Measurements from ENCODE around the gene CMKLR1.

CMKLR1 gene

DNA sequence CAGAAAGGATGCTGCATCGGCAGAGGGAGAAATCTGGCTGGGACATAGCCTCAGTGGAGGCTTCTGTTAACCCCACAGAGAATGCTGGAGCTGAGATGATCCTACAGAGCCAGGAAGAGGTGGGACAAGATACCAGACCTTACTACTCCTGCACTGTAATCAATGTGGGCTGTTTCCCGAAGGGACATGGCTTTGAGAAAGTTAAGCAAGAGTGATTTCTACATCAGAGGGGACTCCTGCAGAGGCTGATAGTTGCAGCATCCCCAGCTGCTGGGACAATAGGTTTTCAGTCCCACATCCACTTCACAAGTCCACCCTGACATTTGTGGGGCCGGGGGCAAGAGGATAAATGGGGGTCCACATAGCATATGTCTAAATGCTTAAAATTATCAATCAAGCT lies 22.5 kb upstream of the CMKLR1 start:
- no peak for DNase-seq

DNA sequence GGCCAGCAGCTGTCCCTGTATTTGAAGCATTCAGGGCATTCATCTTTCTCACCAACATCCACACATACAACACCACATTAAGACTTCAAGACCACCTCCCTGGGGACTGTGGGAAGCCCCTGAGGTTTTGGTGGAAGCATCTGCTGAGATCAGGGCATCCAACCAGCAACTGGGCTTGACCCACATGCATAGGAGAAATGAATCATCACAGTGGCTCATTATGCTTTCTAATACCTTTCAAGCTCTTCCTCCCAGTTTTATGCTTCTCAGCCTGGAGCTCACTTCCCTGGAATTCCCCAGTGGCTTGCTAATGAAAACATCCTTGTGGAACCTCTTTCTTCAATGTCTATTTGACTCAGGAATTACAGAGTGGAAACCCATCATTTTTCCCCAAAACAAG lies 21.4 kb upstream of the CMKLR1 start:
- DNase-seq, result no peak

DNA sequence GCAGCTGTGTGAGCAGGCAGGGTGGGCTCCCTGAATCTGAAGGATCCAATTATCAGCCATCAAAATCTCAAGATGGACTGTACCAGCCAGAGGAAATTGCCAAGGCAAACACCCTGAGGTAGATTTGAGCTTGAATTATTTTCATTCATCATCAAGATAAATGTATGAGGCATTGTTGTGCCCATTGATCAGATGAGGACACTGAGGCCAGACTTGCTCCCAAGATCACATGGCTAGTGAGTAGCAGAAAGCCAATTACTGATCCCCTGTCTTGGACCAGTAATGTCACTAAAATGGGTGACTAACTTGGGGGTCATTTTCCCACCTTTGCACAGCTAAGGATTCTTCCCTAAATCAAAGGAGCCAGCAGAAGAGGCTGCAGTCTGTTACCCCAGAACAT lies 20.9 kb upstream of the CMKLR1 start:
- no peak for DNase-seq

DNA sequence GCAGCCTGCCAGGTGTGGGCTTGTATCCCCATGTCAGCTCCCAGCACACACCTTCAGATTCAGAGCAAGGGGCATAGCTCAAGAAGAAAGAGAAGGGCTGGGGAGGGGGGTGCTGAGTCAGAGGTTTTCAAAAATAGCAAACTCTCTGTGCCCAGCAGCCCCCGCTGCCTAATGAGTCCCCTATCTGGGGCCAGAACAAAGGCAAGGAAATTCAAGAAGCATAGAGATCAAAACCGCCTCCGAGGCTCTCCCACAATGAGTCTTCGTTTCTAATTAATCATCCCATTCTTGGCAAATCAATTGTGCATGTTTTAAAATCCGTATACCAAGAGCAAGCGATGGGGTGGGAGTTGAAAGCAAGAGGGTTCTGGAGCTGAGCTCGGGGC lies 19.5 kb upstream of the CMKLR1 start:
- DNase-seq, result no peak

DNA sequence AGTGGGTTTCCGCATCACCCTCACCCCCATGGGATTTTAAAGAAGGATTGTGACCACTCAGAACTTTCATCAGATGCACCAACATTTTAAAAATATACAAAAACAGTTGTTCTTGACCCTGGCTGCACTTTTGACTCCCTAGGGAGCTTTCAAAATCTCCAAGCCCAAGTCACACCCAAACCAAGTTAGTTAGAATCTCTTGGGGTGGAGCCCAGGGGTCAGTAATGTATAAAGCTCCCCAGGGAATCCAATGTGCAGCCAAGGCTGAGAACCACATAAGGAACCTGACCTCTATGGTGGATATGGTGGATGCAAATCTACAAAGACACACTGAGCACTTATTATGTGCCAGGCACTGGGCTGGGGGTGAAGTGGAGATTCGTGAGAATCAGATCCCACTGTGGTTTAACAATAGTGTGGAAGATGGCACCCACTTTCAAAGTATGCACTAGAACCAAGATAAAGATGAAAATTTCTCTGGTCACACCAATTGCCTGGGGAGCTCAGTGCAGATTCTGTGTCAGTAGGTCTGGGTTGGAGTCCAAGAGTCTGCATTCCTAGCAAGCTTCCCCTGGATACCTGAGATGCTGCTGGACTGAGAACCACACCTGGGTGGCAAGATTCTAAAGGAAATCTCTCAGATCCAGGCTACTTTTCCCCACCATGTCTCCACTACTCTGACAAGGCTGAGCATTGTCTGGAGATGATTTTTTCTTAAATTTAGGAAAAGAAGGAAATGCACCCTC lies 18.9 kb upstream of the CMKLR1 start:
- DNase-seq, result no peak

DNA sequence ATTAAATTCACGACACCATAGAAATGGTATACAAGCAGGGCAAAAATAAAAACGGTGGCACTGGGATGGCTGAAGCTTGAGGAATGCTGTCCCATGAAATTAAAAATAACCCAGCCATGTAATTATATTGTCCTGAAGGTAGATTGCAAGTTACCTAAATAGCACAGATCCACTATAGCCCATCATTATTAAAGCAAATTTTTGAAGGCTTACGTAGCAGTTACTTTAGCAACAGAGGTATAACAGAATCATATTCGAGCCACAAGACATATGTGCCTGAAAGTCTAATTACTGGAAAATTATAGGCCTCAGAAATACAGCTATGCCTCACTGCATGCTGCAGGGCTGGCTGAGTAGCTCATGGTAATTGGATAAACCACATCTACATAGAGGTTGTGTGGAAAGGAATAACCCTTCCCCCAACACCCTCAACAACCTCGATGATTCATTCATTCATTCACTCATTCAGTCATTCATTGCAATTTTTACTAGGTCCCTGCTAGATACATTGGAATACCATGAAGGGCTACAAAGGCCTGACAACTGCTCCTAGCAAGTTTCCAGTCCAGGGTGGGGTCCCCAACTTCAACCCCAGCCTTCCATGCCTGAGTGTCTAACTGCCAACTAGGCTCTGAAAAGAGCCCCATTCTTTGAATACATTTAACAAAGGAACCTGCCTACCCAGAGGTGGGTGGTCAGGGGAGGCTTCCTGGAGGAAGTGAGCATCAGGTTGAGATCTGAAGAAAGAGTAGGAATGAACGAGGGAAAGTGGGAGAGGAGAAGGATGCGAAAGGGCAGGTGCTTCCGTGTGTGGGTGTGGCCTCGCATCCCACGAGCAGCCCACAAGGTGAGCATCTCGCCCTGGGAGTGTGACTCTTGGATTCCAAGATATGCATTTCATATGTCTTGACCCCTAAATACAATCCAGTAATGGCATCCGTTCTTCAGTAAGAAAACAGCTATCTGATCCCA lies 18.0 kb upstream of the CMKLR1 start:
- DNase-seq, result no peak

DNA sequence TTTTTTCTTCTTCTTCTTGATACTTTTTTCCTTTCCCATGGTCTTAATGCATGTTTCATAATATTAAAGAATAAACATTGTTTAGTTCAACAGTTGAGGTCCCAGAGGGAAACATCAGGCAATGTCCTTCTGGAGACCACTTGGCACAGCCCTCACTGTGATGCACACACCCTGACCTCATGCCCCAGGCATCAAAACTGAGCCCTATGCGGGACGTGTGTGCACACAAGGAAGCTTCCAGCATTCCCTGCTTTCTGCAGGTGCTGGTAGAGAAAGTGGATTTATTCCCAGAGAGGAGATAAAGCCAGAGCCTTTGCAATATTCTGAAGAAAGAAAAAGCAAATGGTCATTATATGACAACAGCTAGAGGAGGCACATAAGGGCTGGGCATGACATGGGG lies 16.0 kb upstream of the CMKLR1 start:
- no peak for DNase-seq

DNA sequence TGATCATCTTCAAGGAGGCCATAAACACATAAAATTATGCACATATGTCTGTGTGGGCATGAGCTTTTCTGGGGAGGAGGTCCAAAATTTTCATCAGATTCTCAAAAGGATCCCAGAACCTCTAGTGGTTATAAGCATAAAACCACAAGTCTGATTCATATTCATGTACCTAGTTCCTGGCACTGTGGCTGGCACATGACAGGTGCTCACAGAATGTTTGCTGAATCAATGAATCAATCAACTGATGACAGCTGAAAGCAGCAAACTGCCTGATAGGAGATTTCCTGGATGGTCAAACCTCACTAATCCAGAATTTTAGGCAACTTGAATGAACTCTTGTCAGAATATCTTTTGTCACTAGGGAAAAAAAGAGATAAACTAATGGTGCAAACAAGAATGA lies 13.5 kb upstream of the CMKLR1 start:
- no peak for DNase-seq

DNA sequence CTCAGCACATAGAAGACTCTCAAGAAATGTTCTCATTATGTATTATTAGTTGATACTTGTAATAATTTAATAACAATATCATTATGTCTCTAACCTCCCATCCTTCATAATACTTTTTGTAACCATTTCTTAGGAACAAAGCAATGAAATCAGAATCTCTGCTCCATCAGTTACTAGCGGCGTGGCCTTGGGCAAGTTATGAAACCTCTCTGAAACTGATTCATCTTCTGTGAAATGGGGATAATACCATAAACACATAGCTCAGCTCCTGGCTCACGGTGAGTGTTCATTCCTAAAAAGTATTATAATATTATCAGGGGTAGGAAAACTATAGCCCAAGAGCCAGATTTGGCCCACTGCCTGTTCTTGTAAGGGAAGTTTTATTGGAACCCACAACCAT lies 11.4 kb upstream of the CMKLR1 start:
- DNase-seq, result no peak

DNA sequence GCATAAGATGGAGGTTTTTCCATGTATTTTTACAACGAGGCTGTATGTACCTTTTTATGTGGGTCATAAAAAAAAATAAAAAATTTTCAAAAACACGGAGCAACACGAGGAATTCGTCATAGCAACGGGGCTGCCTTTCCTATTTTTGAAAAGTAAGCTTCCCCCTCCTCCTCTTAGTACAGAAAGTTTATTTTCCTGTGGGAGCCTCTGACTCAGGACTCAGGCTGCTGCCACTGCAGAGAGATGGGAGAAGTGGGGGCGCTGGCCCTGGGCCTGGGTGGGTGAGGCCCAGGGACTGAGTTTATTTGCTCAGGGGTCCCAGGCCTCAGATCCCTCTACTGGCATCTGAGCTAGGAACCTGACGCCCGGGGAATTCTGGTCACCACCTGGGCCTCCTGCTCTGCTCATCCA lies 10.2 kb upstream of the CMKLR1 start:
- no peak for DNase-seq

DNA sequence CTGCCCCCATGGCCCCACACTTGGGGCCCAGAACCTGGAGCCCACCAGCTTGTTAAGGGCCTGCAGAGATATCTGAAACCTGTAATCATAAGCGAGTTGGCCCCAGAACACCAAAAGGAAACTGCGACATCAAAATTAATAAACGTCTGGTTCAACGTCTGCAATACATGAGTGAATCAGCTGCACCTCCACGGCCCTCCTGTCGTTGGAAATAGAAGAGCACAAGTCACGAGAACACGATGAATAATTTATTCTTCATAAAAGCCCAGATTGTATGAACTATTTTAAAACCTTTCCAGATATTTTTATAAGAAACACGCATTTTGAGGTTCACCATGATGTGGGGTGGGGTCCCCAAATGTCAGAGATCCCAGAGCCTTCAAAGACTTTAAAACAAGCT lies 9.7 kb upstream of the CMKLR1 start:
- no peak for DNase-seq

DNA sequence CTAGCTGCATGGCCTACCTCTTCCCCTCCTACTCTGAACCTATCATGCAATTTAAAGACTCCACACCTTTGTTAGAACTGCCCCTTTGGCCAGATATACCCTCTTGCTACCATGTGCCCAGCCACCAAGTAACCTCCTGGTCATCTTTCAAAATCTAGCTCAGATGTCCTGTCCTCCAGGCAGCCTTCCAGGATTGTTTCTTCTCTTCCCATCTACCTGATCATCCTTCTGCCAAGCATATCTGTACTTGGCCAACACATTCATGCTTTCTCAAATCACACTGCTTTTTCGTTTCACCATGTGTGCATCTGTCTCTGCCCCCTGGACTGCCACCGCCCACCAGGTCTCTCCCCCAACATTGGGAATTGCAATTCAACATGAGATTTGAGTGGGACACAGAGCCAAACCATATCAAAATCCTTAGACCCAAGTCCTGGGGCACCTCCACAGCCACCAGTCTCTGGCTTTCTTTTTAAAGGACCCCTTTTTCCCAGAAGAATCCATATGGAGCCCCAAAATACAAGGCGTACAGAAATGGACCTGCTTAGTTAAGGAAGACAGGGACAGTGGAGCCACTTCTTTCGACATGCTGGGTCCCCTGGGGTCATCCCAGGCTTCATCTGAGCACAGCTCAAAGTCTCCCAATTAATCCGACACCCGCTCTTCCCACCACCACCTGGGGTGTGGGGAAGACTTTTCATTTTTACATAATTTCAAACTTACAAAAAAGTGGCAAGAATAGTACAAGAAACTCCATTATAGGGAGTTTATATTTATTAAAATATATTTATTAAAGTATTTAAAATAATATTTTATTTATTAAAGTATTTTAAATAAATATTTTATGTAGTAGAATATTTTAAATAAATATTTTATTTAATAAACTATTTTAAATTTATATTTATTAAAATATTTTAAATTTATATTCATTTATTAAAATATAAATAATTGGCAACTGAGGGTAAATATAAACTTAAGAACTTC lies 7.9 kb upstream of the CMKLR1 start:
- no peak for DNase-seq

DNA sequence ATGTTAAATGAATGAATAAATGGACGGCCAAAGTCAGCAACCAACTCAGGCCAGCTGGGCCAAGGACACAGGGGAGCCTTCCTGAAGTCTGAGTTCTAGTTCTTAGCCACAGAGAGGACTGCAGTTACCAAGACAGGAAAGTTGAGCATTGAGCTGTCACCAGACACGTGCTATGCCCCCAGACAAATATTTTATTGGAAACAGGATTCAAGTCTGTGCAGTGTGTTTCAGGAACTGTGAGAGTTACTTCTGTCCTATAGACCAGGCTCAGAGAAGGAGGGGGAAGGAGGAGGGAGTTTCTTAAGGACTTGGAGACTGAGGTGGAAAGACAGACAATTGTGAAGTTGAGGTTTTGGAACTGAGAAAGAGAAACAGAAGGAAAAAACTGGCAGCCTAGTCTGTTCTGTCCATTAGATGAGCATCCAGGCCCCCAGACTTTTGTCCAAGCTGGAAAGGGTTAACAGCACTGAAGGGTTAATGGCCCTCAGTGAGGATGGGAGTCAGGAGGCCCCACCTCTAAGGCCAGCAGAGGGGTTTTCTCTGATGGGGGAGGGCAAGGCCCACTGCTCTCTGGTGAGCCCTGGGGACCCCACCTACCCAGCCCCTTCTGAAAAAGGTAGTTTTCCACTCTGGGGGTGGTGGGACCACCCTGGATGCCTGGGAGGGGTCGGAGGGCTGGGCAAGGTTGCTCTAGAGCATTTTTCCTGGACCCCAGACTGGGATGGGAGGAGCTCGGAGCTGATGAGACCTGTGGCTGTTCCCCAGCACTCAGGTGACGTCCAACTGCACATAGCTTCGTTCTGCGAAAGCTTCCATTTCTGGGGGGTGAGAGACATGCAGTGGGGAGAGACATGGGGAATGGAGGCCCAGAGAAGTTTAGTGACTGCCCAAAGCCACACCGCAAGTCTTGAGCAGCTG lies 6.9 kb upstream of the CMKLR1 start:
- no peak for DNase-seq

DNA sequence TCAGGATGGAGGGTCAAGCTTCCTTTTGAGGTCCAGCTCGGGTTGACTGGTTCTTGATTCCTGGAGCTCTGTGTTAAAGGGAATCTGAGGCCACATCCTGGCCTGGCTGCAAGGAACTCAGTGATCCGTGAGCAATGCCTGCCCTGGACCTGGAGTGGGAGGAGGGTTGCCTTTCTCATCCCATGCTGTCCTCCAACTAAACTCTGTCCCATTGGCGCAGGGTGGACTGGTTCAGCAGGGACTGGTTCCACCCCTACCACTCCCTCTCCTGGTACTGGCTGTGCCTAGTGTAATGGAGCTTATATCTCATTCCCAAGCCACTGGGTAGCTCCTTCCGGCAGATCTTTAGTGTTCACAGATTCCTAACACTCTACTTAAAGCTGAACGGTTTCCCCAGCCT lies 3.9 kb upstream of the CMKLR1 start:
- no peak for DNase-seq

DNA sequence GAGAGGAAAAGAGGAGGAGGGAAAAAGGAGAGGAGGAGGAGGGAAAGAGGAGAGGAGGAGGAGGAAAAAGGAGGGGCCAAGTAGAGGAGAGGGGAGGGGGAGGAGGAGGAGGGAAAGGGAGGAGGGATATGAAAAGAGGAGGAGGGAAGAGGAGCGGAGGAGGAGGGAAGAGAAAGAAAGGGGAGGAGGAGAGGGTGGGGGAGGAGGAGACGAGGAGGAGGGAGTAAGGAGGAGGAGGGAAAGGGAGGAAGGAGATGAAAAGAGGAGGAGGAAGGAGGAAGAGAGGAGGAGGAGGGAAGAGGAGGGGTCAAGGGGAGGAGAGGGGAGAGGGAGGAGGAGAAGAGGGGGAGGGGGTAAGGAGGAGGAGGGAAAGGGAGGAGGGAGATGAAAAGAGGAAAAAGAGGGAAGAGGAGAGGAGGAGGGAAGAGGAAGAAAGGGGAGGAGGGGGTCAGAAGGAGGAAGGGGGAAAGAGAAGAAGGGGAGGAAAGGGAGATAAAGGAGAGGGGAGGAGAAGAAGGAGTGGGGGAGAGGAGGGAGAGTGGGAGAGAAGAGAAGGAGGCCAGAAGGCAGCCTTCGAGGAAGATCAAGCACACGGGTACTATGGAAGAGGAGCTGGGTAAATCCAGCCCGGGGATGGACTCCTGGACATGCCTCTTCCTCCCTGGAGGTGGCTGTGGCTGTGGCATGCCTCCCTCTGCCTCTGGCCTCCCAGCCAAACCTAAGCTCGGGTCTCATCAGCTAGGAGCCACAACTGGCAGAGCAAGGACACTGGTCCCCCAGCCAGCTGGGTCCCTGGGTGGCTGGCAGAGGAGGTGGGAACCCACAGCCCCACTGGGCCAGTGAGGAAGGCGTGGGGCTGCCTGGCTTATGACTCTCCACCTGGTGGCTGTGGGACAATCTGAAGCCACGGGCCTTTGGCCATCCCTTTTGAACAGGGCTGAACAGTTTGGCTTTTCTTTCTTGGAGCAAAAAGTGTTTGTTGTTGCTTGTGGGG lies 3.0 kb upstream of the CMKLR1 start:
- no peak for DNase-seq

DNA sequence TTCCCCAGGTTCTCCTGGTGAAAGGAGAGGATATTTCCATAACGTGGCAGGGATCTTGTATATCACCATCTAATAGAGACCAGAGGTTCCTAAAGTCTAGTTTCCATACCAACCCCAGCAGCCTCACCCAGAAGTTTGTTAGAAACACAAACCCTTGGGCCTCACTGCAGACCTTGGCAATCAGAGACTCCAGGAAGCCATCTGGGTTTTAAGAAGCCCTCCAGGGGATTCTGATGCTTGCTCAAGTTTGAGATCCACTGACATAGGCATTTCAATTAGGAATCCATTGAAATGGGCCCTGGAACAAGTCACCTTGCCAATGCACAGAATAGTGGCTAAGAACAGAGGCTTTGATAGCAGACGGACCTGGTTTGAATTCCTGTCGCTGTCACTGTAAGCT lies 2.2 kb upstream of the CMKLR1 start:
- no peak for DNase-seq

DNA sequence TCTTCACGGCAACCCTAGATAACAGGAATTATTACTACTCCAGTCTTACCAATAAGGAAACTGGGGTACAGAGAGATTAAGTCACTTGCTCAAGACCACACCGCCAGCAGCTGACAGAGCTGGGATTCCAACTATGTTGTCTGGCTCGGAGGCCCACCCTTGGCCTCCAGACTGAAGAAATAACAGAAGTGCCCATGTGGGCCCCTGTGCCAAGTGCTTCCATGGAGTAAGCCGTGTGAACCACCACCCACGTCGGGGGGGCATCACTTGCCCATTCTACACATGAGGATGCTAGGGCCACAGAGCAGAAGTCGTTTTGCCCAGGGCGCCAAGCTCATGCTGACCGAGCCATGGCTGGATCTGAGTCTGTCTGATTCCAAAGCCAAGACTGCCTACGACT lies 926 bp upstream of the CMKLR1 start:
- DNase-seq, result no peak

DNA sequence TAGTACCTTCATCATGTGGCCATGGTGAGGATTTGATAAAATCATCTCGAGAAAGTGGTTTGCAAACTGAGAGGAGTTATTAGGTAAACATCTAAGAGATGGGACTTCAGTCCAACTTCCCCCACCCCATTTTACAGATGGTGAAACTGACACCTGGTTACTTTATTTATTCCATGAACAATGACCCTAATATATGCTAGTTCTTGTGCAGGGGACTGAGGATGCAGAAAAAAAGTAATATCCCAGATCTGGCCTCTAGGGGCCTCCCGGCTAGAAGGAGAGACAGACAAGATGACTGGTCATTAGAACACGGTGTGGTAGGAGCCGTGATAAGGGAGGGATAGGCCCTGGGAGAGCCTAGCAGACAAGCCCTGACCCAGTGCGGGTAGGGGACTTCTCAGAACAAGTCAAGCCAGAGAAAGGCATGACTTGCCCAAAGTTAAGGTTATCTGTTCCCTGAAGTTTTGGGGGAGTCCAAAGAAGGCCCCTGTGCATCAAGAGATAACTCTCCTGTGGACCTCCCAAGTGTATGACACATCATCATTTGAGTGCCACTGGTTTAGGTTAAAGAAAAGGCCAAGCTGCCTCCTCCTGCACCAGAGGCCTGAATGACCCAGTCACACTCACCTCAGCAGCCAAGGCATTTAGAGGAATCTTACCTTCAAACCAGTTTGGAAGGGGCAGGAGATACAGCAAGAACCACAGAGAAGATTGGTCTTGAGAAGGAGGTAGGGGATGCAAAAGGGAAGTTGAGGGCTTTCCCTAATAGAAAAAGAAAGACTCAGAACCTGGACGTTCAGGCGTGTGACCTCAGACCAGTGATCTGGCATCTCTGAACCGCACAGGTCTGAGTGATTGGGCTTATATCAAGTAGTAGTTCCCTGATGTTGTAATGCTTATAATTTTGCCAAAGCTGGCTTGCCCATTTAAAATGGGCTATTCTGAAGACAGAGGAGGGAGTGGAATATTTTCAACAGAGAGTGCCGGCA lies 1.6 kb downstream of the CMKLR1 start:
- no peak for DNase-seq
